Glutamatergic neuron (in vitro differentiated cells): Measurements from ENCODE around the gene CELF2. TPM values are rescaled to one million over a fixed set of nuclear protein-coding genes. Genes with fewer than 3 reads are reported as not detected.

Source experiments
- DNase-seq: peaks from one replicate; pipeline ENCODE4 v3.0.0; 2022
- H3K27ac Mint-ChIP-seq: one replicate; pipeline ENCODE4 v1.8.0; 2020; ENCODE audit warnings: mild to moderate bottlenecking, mixed read lengths, inconsistent platforms; ENCODE audit not compliant: unreplicated experiment
- H3K27me3 Mint-ChIP-seq: one replicate; pipeline ENCODE4 v1.8.0; 2020; ENCODE audit warnings: mild to moderate bottlenecking, moderate library complexity, mixed read lengths, inconsistent platforms; ENCODE audit not compliant: unreplicated experiment
- H3K36me3 Mint-ChIP-seq: one replicate; pipeline ENCODE4 v1.8.0; 2020; ENCODE audit warnings: mild to moderate bottlenecking, mixed read lengths, inconsistent platforms; ENCODE audit not compliant: unreplicated experiment
- H3K4me1 Mint-ChIP-seq: one replicate; pipeline ENCODE4 v1.8.0; 2020; ENCODE audit warnings: mild to moderate bottlenecking, low read depth, mixed read lengths, inconsistent platforms; ENCODE audit not compliant: unreplicated experiment
- H3K4me3 Mint-ChIP-seq: one replicate; pipeline ENCODE4 v1.8.0; 2020; ENCODE audit warnings: mild to moderate bottlenecking, mixed read lengths, inconsistent platforms; ENCODE audit not compliant: unreplicated experiment
- H3K9me3 Mint-ChIP-seq: one replicate; pipeline ENCODE4 v1.8.0; 2020; ENCODE audit warnings: mild to moderate bottlenecking, moderate library complexity, mixed read lengths, inconsistent platforms; ENCODE audit not compliant: unreplicated experiment
- total RNA-seq: library from RNA; stranded (reverse); fragmentation: NEBNext Ultra II Directional; extraction: Animal tissue kit (Norgen Biotek cat#: 25700); gene quantifications from one replicate; pipeline ENCODE4 v1.2.1, GENCODE V29; 2021; ENCODE audit not compliant: unreplicated experiment
- TF ChIP-seq, protein P1 (sequence below): fragments of 200-600 bp; sonication (generic); IDR thresholded peaks from one replicate; pipeline ENCODE4 v1.5.0; 2021; ENCODE audit not compliant: partially characterized antibody, unreplicated experiment

Gene CELF2
- total RNA-seq, 1 donor from 2014 or later, result 47.4 TPM

DNA sequence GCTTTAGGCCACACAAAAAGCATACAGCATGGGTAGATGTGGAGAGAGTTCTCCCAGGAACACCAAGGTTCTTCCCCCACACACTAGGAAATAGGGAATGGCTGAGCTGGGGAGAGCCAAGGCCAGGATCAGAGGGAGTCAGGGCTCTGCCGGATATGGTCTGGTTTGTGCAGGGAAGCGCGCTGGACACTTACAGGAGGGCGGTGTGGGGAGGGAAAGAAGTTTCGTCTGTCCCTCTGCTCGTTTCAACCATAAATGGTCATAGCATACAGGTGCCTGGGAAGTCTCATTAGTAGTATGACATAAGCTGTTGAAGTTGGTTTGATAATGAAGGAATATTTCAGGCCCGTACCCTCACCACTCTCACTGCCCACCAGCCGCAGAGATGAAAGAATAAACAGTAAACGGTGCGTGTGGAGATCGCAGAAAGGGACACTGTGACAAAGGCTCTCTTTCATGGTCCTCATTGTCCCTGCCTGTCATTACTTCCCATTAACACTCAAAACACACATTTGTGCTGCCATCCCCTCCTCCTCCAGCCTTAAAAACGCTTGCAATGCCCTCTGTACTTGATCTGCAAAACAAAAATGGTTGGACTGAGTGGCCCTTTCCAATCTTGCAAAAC is 207.2 kb downstream of the CELF2 start:
- H3K36me3 Mint-ChIP-seq, result peaks cover 7% of the 10 kb centered on the region
- no peak overlapping the region for H3K4me3 Mint-ChIP-seq
- DNase-seq, result no peak
- peaks cover 35% of the 10 kb centered on the region for H3K4me1 Mint-ChIP-seq
- peaks cover 2% of the 10 kb centered on the region for H3K9me3 Mint-ChIP-seq
- no peaks in the 10 kb centered on the region for H3K27me3 Mint-ChIP-seq
- H3K27ac Mint-ChIP-seq, result no peak overlapping the region
- TF ChIP-seq, protein P1, sequence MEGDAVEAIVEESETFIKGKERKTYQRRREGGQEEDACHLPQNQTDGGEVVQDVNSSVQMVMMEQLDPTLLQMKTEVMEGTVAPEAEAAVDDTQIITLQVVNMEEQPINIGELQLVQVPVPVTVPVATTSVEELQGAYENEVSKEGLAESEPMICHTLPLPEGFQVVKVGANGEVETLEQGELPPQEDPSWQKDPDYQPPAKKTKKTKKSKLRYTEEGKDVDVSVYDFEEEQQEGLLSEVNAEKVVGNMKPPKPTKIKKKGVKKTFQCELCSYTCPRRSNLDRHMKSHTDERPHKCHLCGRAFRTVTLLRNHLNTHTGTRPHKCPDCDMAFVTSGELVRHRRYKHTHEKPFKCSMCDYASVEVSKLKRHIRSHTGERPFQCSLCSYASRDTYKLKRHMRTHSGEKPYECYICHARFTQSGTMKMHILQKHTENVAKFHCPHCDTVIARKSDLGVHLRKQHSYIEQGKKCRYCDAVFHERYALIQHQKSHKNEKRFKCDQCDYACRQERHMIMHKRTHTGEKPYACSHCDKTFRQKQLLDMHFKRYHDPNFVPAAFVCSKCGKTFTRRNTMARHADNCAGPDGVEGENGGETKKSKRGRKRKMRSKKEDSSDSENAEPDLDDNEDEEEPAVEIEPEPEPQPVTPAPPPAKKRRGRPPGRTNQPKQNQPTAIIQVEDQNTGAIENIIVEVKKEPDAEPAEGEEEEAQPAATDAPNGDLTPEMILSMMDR, result no peak

DNA sequence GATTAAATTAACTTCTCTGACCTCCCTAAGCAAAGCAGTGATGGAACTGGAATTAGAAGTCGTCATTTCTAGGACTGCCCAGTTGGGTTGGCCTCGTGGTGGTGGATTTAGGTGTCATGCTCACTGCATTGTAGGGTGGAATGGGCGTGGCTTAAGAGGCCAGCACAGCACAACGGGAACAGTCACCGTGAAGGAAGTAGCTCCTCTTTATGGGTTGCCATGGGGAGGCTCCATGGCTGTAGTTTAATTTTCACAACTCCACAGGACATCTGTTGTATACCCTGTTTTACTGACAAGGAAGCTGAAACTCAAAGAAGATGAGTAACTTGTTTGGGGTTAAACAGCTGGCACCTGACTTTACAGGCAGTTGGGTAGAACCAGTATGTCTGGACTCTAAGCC is 208.3 kb downstream of the CELF2 start:
- Mint-ChIP-seq H3K4me3 (no peak overlapping the region), H3K27ac (no peak overlapping the region), H3K36me3 (no peaks in the 10 kb centered on the region), H3K27me3 (no peaks in the 10 kb centered on the region), H3K9me3 (peaks cover 2% of the 10 kb centered on the region), H3K4me1 (peaks cover 37% of the 10 kb centered on the region)
- no peak for DNase-seq
- TF ChIP-seq, protein P1, result no peak

DNA sequence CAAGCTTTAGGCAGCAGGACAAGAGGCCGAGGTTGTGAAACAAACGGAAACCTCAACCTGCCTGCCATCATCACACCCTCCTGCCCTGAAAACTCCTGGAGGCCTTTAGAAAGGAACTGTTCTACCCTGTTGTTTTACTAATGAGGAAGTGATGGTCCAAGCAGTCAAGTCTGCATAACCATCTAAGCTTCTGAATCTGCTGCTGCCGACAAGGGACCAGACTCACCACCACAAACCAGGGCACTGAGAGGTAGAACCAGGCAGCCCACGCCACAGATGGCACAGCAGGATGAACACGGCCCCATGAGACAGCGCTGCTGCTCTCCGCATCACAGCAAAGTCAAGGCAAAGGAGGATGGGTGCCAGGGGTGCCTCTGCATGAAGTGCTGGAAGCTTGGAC is 209.4 kb downstream of the CELF2 start:
- H3K27ac Mint-ChIP-seq, result no peak overlapping the region
- H3K27me3 Mint-ChIP-seq, result no peaks in the 10 kb centered on the region
- H3K9me3 Mint-ChIP-seq, result no peaks in the 10 kb centered on the region
- no peak for DNase-seq
- TF ChIP-seq, protein P1, result no peak
- H3K4me1 Mint-ChIP-seq, result peaks cover 34% of the 10 kb centered on the region
- no peak overlapping the region for H3K4me3 Mint-ChIP-seq
- H3K36me3 Mint-ChIP-seq, result peaks cover under 1% of the 10 kb centered on the region

DNA sequence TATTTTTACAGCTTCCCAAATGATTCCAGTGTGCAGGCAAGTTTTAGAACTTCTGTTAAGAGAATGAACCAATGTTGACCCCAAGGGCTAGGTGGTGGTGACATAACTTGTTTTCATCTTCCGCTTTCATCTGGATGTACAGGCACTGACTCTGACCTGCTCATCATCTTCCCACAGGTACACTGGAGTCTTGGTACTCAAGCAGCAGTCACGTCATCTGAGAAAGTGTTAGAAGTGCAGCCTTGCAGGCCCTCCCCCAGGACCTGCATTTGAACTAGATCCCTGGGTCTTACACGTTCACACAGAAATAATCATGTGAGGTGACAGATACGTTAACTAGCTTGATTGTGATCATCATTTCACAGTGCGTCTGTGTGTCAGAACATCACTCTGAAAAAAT is 212.2 kb downstream of the CELF2 start:
- H3K27ac Mint-ChIP-seq, result no peak overlapping the region
- H3K4me1 Mint-ChIP-seq, result peaks cover 18% of the 10 kb centered on the region
- TF ChIP-seq, protein P1, result no peak
- H3K27me3 Mint-ChIP-seq, result no peaks in the 10 kb centered on the region
- DNase-seq, result no peak
- H3K9me3 Mint-ChIP-seq, result peaks cover 2% of the 10 kb centered on the region
- H3K4me3 Mint-ChIP-seq, result no peak overlapping the region
- H3K36me3 Mint-ChIP-seq, result peaks cover 5% of the 10 kb centered on the region

DNA sequence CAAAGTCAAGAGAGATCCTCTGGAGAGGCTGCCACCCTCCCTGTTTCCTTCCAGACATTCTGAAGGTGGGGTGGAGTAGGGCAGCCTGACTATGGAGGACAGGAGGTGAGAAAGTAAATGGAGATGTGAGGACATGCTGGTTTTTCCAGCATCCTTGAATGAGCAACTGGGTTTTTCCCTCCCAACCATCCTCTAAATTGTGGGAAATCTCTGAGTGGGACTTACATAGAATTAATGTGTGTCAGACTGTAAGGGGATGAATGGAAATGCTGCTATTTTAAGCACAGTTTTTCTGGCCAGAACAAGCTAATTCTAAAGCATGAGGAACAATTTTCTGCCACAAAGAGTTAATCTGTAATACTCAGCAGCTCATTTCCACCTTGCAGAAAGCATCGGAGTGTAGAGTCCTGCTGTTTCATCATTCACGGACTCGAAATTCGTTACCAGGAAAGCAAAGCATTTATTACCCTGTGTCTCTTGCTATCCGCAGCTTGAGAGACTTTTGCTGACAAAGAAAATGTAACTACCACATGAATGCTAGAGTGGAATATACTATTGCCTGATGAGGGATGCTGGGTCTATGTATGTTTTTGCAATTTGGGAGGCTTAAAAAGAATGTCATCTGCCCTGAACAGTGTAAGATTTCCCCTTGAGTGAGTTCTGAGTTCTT is 213.0 kb downstream of the CELF2 start:
- peaks cover 5% of the 10 kb centered on the region for H3K36me3 Mint-ChIP-seq
- TF ChIP-seq, protein P1, result no peak
- DNase-seq, result no peak
- H3K27me3 Mint-ChIP-seq, result no peaks in the 10 kb centered on the region
- no peak overlapping the region for H3K4me3 Mint-ChIP-seq
- H3K27ac Mint-ChIP-seq, result no peak overlapping the region
- peaks cover 12% of the 10 kb centered on the region for H3K4me1 Mint-ChIP-seq
- peaks cover 2% of the 10 kb centered on the region for H3K9me3 Mint-ChIP-seq
